Stimulated activated naive CD4-positive, alpha-beta T cell (primary cell): ENCODE data around the gene IGIP.

Experiments used
- DNase-seq, 6 experiments: peaks; one replicate each; lab custom pipeline; 2025; lab: John Stamatoyannopoulos, UW

Gene IGIP

GRCh38 chr5:140125637-140126036 lies at the start of gene IGIP:
Gene IGIP (plus strand): TSS chr5:140125937. CDS start chr5:140128477, 2,540 bp downstream.
- DNase-seq = no peak

GRCh38 chr5:140076142-140076541 lies 49.6 kb upstream of the IGIP start:
- no peak for DNase-seq

GRCh38 chr5:140076788-140077187 lies 48.9 kb upstream of the IGIP start:
- DNase-seq = no peak

DNA sequence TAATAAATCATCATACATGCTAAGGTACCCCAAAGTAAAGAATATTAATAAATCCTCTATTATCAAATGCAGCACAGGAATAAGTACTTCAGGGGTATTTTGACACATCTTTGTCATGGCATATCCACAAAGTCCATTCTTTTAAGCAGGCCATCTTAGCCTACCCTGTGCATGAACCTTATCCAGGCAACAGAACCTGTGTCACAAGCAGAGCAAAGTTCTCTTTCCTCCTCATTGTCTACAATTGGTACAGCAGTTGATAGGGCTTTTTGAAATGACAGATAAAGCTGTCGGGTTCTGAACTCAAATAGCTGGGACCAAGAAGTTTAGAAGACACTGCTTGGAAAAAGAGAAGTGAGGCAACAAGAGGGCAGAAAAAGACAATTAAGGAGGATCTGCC lies 42.6 kb upstream of the IGIP start:
- no peak for DNase-seq

- DNase-seq = no peak
Measured at GRCh38 chr5:140083650-140084049, 42.1 kb upstream of the IGIP start.

DNA sequence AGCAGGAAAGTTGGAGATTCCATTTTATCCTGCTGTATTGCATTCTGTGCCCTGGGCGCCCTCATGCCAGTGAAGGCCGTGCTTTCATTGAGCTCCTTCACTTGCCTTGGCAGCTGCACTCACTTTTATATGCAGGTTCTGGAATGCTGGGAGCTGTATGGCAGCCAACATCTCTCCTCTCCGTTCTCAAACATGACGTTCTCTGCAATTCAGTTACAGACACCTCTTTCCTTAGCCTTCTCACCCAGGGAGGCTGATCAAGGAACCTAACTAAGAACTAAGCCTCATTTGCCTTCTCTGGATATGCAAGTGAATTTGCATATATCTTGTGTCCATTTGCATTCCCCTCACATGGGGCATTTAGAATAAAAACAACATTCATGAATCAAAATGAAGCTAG lies 41.2 kb upstream of the IGIP start:
- no peak for DNase-seq

GRCh38 chr5:140090251-140090650 lies 35.5 kb upstream of the IGIP start:
- no peak for DNase-seq

- no peak for DNase-seq
Measured at GRCh38 chr5:140093179-140093578, 32.6 kb upstream of the IGIP start.

DNA sequence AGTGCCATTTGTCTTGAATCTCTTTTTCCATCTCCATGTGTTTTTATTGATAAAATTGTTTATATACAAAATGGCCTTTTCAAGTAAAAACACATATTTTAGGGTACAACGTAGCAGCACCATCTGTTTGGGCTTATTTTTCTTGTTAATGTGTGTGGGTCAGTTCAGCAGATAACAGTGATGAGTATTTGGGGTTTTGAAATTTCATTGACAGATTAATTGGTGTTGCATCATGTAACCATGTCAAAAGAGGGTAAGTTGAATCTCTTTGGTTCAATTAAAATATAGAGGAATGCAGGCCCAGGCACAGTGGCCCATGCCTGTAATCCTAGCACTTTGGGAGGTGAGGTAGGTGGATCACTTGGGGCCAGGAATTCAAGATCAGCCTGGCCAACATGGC lies 31.9 kb upstream of the IGIP start:
- DNase-seq = no peak

DNA sequence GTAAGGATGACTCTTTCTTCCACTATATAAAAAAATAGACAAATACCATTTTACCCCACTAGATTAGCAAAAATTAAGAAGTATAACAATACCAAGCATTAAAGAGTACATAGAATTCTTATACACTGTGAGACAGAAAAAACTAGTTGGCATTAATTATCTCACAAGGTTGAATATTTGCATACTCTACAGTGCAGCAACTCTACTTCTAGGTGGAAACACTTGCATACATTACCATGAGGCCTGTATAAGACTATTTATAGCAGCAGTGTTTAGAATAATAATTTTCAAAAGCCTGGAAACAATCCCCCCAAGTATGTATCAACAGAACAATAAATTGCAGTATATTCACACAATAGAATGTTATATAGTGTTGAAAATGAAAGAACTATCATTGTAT lies 30.8 kb upstream of the IGIP start:
- DNase-seq = no peak

DNA sequence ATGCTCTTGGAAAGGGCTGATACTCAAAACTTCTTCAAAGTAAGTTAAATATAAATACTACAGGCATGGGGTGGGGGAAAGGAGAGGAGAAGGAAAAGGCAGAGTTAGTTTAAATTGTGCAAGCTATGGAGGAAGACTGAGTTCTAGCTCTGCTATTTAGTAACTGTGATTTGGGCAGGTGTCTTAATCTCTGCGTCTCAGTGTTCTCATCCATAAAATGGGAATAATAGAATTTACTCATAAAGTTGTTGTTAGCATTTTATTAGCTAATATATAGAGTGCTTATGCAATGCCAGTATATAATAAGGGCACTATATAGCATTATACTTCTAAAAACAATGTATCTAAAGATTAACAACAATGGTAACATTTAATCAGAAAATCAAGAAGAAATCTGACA lies 24.6 kb upstream of the IGIP start:
- no peak for DNase-seq

- no peak for DNase-seq
Measured at GRCh38 chr5:140103154-140103553, 22.6 kb upstream of the IGIP start.

DNA sequence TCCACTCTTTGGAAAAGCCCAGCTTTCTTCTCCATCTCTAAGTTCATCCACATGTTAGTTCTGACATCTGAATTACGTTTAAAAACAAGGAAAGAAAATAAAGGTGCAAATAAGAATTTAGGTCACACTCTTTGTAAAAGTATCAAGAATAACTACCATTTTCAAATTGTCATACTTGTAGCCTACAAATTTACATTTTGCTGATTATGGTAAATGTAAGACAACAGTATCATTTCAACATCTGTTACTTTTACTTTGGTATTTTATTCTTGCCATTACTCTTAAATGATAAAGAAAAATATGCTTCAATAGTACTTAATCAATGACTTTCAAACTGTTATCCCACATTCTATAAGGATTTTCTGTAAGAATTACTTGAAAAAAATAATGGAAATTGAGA lies 21.6 kb upstream of the IGIP start:
- no peak for DNase-seq

DNA sequence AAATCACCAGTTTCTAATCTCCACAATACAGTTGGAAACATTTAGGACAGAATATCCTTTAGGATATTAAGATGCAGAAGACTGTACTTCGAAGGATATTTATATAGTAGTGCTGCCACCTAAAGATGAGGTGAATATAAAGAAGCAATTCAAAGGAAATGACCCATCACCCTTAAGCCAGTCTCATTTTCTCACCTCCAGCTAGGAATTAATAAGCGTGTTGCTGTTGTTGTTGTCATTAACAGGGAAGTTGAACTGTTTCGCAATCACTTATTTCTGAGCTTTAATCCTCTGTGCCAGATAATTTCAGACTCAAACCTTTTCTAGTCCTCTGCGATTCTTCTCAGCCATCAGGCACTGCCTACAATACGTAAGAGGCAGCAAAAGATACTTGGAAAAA lies 19.6 kb upstream of the IGIP start:
- no peak for DNase-seq

DNA sequence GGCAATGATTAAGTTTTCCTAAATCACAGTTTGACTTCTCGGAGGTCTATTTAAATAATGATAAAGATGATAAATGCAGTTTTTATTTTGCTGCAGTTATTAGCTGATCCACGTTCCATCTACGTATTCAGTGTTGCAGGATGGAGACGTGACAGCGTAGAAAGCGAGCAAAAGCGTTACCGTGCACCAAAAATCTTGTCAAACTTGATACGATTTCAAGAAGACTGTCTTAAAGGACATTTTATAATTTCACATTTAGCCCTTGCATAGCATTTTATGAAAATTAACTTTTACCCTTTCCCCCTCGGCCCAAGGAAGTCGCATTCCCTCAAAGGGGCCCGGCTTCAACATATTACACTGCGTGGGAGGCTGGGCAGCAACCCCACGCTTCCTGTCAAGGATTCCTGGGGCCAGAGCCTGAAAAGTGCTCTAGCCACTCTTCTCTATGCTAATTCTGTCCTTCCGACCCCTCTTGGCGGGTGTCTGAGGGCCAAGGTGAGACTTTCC lies 18.9 kb upstream of the IGIP start:
- peak in 1 of 6 experiments; percentile 32 for DNase-seq

DNA sequence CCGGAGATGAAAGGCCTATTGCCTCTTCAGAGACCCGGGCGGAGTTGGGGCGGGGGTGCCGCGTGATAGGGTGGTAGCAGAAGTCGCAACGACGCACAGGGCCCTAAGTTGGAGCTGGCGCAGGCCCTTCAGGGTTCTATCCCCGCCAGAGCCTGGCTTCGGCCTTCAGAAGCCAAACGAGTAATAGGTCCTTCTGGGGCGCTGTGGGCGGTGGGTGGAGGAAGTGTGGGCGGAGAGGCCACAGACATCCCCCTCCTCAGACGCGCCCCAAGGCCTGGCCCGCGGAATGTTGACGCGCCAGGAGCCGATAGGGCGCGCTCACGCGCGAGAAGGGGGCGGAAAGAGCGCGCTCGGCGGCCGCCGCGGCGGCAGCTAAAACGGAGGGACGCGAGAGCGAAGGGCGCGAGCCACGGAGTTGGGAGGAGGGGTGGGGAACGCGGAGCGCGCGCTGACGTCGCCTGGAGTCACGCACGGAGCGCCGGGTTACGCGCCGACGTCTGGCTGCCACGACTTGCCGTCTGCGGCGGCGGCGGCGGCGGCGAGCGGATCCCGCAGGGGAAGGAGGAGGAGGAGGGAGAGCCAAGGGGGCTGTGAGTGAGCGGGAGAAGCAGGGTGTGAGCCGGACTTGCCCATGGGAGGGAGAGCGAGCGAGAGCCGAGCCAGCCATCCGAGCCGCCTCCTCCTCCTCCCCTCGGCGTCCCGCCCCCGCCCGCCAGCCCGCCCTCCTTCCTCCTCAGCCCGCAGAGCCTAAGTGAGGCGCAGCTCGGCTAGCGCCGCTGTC lies 18.2 kb upstream of the IGIP start:
- peak; percentile 85 to 95 (median 92) for DNase-seq

- DNase-seq = peak in 5 of 6 experiments; percentile 33 to 62 (median 51)
Measured at GRCh38 chr5:140108093-140109017, 17.4 kb upstream of the IGIP start.

DNA sequence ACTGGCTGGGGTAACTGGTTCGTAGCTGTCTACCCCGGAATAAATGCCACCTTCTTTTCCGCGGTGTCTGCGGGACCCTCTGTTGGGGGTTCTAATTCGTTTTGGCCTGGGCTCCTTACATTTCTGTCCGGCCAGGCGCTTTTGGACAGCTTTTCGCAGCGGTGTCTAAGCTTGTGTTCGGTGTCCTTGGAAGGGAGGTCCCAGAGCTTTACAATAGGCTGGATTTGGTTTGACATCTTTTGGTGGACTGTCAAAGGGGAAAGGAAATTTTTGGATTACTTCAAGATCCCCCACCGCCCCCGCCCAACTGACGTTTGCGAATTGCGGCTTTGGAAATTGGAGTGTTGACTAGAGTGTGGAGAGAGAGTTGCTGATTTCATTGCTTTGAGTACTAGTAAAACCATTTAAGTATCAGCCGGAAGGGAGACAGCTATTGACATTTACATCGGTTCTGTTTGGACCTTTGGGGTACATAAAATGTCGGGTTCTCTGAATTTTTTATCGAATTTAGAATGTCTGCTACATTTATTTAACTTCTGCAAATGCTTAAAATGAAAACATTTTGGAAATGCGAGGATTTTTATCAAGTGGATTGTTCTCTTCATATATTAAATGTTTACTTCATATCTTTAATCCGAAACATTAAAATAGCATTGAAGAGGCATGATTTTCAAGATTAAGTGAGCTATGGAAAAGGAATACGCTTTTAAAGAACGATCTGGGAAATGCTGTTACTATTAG lies 16.5 kb upstream of the IGIP start:
- DNase-seq = peak in 1 of 6 experiments; percentile 7

DNA sequence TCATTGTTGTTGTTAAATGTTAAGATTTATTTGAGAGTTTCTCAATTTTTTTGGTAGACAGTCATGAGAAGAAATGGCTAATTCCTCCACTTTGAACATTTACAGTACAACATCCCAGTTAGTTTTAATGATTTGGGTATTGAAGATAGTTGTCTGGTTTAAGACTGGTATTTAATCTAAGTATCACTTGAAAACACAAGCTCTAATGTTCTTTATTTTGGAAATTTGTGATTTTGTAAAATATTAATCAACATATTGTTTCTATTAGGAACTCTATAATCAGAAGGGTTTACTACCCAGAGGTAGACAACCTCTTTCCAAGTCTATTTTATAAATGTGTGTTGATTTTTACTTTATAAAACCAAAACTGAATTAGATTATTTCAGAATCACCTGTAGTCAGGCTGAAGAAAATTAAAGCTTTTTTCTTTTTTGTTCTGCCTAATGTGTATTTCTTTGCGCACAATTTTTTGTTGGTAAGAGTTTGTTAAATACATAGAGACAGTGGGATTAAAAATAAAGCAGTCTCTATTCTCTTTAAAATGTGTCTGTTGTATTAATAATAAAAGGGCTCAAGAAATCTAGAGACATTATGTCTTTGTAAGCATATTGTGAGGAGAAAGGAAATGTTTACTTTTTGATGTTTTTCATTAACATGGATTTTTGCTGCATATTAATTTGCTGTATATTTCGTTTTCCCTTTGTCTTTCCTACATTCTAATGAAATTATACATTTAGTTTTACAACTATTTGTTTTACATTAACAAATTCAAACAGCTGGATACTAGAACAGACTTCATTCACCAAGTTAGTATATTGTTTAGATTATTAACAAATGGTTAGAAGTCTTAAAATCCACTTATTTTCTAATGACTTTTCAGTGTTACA lies 15.7 kb upstream of the IGIP start:
- no peak for DNase-seq

DNA sequence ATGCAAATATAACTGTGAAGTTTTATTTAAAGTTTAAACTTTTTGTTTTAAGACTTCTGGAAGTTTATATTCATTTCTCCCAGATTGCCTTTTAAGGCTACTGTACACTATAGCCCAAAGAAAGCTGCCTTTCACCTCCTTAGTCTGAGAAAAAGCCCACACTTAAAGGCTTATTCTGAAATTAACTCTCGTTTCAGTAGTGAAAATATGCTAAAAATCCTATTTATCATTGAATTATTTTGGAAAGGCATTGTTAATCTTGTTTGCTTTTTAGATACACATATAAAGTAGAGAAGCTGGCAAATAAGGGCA lies 15.1 kb upstream of the IGIP start:
- DNase-seq = no peak
